ENCODE measurements around the gene MYZAP. TPM values are rescaled to one million over a fixed set of nuclear protein-coding genes. Genes with fewer than 3 reads are reported as not detected.

The MYZAP gene
- total and polyA plus RNA-seq, 10 of the 15 experiments (the other 5 are each of a cell fraction or from before 2014, with no cell fraction given), result not detected

DNA sequence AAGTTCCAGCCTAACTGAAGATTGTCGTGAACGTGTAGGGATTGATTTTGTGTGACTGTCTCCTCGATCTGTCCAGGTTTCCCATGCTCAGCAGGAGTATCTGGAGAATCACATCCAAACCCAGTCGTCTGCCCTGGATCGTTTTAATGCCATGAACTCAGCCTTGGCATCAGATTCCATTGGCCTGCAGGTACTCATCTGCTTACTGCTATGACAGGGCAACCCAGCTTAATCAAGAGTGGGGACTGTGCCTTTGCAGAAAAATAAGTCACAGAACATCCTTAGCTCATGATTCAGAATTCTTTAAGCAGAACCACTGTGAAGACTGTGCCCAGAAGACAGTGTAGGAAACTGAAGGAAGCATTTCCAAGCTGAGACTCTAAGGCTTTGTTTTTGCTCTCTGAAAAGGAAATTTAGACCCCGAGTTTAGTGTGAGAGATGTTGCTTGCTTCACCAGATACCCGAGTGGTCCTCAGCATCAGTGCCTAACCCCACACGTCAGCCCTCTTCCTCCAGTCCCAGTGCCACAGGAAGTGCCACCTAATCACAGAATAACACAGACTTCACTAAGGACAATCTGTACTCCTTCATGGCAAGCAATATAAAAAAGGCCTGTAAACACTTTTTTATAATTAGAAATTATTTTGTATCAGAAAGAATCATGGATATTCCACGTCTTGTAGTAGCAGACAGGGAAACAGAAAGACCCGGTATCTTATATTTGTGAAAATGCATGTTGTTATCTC is 34.2 kb downstream of the MYZAP start:
- H3K4me1 ChIP-seq (ENCODE audit: control insufficient read depth, insufficient read depth, low read length), result no peaks in the 10 kb centered on the region
- H3K79me2 ChIP-seq (ENCODE audit: control insufficient read depth, insufficient read depth, low read length), result no peaks in the 10 kb centered on the region
- FAIRE-seq (no peak), ATAC-seq (no peak), DNase-seq (ENCODE audit: low read depth, low spot score) (no peak)
- BruUV-seq (replicated peaks), result no TSS peak
- no peak overlapping the region for H3K4me2 ChIP-seq (ENCODE audit: control insufficient read depth, insufficient read depth)
- ChIA-PET POLR2A (no interaction called here), CTCF (no interaction called here), SMC1A (ENCODE audit: uncharacterized antibody, unreplicated experiment) (no interaction called here), RAD21 (ENCODE audit: unreplicated experiment) (no interaction called here)
- no peak overlapping the region for H3K27ac ChIP-seq (ENCODE audit: control insufficient read depth, insufficient read depth)
- intact Hi-C loops (cut with micrococcal nuclease; ENCODE audit: unreplicated experiment), result no loop called here
- TF ChIP-seq MTA2 (IDR thresholded peaks at IDR 0.05; ENCODE audit: low read depth) (no peak), BHLHE40 (IDR thresholded peaks at IDR 0.05; ENCODE audit: borderline replicate concordance in 1 of 2, low read depth in 2 of 2, low read length in 1 of 2) (no peak), NR2C1 (IDR thresholded peaks at IDR 0.05) (no peak), HDAC2 (IDR thresholded peaks at IDR 0.05) (no peak), ATF7 (IDR thresholded peaks at IDR 0.05; ENCODE audit: low read depth) (no peak), CEBPB (IDR thresholded peaks at IDR 0.05; ENCODE audit: borderline replicate concordance in 1 of 2, low read depth in 2 of 2, low read length in 2 of 2) (no peak), ZNF207 (IDR thresholded peaks at IDR 0.05; ENCODE audit: borderline replicate concordance) (no peak), SIX5 (IDR thresholded peaks at IDR 0.05; ENCODE audit: low read depth, low read length, severe bottlenecking) (no peak)
- TF ChIP-seq, protein P1, sequence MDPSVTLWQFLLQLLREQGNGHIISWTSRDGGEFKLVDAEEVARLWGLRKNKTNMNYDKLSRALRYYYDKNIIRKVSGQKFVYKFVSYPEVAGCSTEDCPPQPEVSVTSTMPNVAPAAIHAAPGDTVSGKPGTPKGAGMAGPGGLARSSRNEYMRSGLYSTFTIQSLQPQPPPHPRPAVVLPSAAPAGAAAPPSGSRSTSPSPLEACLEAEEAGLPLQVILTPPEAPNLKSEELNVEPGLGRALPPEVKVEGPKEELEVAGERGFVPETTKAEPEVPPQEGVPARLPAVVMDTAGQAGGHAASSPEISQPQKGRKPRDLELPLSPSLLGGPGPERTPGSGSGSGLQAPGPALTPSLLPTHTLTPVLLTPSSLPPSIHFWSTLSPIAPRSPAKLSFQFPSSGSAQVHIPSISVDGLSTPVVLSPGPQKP (IDR thresholded peaks at IDR 0.05; ENCODE audit: low read depth, low read length), result no peak
- TF ChIP-seq, protein P2, sequence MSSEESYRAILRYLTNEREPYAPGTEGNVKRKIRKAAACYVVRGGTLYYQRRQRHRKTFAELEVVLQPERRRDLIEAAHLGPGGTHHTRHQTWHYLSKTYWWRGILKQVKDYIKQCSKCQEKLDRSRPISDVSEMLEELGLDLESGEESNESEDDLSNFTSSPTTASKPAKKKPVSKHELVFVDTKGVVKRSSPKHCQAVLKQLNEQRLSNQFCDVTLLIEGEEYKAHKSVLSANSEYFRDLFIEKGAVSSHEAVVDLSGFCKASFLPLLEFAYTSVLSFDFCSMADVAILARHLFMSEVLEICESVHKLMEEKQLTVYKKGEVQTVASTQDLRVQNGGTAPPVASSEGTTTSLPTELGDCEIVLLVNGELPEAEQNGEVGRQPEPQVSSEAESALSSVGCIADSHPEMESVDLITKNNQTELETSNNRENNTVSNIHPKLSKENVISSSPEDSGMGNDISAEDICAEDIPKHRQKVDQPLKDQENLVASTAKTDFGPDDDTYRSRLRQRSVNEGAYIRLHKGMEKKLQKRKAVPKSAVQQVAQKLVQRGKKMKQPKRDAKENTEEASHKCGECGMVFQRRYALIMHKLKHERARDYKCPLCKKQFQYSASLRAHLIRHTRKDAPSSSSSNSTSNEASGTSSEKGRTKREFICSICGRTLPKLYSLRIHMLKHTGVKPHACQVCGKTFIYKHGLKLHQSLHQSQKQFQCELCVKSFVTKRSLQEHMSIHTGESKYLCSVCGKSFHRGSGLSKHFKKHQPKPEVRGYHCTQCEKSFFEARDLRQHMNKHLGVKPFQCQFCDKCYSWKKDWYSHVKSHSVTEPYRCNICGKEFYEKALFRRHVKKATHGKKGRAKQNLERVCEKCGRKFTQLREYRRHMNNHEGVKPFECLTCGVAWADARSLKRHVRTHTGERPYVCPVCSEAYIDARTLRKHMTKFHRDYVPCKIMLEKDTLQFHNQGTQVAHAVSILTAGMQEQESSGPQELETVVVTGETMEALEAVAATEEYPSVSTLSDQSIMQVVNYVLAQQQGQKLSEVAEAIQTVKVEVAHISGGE (CRISPR knock-in tag; IDR thresholded peaks at IDR 0.05), result no peak
- H3K4me3 ChIP-seq, result no peak overlapping the region
- no peak overlapping the region for H3K9ac ChIP-seq (ENCODE audit: control insufficient read depth, insufficient read depth, low read length)
- WGBS (ENCODE audit: insufficient coverage, insufficient replicate concordance, low lambda C conversion rate, missing lambda C conversion rate), result 14% methylated on average over 10 of the region's 10 CpGs
- in situ Hi-C loops (cut with MboI), result no loop called here
- H2AFZ ChIP-seq (ENCODE audit: control insufficient read depth, low read depth, low read length), result no peak overlapping the region
- no peaks in the 10 kb centered on the region; a peak in 1 of 4 replicates for H3K27me3 ChIP-seq (replicated peaks in 1 of 2; ENCODE audit: control insufficient read depth in 2 of 2, insufficient read depth in 2 of 2, low read length in 1 of 2)
- no peaks in the 10 kb centered on the region for H3K36me3 ChIP-seq (ENCODE audit: control insufficient read depth in 2 of 2, insufficient read depth in 2 of 2, low read length in 1 of 2)
- H4K20me1 ChIP-seq (ENCODE audit: control insufficient read depth, insufficient read depth), result no peaks in the 10 kb centered on the region
- no peaks in the 10 kb centered on the region for H3K9me3 ChIP-seq (replicated peaks; ENCODE audit: control insufficient read depth, insufficient read depth, low read length)

Data from GM12878 (cell line).